HT-29 (cell line): Measurements from ENCODE around the gene NELFCD. TPM values are rescaled to one million over a fixed set of nuclear protein-coding genes. Genes with fewer than 3 reads are reported as not detected.
"Not testable (repeated sequence)": the region's sequence is repeated elsewhere in the genome, so short reads cannot be mapped to it uniquely, and the experiment has no call there.

Source experiments
- DNase-seq: peaks from one replicate; pipeline ENCODE4 v3.0.0-alpha.2; 2015; ENCODE audit warnings: low spot score
- total RNA-seq: library from RNA; depleted of rRNA; stranded (reverse); fragments of >200 nt; shearing (Covaris generic); gene quantifications from 2 replicates; pipeline ENCODE4 v1.2.3, GENCODE V29; 2014

Gene NELFCD
- total RNA-seq, 1 experiment from 2014 or later, result 117 TPM

GRCh38 chr20:58973866-58974265, 7.2 kb upstream of the NELFCD start:
- DNase-seq, result no peak

DNA sequence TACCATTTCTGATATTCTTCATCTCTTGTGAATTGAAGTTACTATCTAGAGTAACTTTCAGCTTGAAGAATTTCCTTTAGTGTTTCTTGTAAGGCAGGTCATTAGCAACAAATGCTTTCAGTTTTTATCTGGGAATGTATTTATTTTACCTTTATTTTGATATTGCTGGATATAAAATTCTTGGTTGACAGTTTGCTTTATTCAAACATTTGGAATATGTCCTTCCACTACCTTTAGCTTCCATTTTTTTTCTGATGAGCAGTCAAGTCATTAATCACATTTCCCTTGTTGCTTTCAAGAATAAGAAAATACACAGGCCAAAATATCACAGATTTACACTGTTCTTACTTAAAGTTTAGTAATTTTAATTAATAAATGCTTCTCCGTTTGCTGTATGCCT, 5.7 kb upstream of the NELFCD start:
- DNase-seq, result no peak

GRCh38 chr20:58976061-58976730, 4.9 kb upstream of the NELFCD start:
- DNase-seq, result no peak

- no peak for DNase-seq
Measured at GRCh38 chr20:58978351-58979190, 2.5 kb upstream of the NELFCD start.

DNA sequence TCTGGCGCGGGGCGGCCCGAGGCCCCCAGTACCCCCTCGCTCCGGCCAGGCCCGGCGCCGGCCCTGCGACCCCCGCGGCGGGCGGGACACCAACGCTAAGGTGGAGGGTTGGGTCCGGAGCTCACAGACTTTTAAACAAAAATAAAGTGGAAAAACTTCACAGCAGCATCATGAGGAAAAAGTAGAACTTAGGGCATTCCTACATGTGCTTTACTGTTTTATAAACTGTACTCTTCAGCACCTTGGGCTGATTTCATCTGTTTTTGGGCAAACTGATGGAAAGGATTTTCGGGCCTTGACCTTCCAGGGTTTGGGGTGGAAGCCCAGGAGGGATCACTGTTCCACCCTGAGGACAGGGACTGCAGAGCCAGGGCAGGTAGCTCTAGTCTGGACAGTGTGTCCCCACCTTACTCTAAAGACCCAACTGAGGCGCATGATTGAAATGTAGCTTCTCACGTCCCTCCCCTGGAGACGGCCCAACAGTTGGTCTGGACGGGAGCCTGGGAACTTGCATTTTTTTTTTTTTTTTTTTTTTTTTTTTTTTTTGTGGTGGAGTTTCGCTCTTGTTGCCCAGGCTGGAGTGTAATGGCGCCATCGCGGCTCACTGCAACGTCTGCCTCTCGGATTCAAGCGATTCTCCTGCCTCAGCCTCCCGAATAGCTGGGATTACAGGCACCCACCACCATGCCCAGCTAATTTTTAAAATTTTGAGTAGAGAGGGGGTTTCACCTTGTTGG, 740 bp downstream of the NELFCD start:
- peak; percentile 58 for DNase-seq

DNA sequence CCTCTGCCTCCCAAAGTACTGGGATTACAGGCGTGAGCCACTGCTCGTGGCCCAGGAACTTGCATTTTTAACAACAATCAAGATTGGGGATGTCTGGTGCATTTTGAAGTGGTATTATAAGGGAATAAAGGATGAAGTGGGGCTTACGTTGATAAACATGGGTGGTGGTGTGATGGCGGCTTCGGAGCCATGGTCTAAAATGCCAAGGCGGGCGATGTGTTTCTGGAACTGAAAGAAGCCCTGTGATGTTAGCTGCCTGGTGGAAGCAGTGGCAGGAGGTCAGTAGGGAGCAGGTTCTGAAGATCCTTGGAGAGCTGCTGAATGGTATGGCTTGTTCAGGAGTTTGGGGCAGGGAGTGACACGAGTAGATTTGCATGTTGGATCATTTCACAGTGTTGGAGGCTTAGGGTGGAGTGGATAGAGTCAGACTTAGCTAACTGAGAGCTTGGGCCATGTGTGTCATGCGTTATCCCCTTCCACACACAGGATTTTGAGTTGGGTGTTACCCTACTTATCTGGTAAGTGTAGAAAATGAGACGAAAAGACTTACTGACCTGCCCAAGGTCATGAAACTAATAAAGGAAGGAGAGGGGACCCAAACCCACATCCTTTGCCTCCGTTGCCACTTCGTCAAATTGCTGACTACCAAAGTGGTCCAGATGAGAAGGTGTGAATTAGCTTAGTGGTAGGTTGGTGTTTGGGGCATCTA, 1.5 kb downstream of the NELFCD start:
- DNase-seq, result no peak

- not testable (repeated sequence) for DNase-seq
Measured at GRCh38 chr20:58983115-58983468, 2.0 kb downstream of the NELFCD start.

- DNase-seq, result no peak
Measured at GRCh38 chr20:58984691-58985090, 3.6 kb downstream of the NELFCD start.

DNA sequence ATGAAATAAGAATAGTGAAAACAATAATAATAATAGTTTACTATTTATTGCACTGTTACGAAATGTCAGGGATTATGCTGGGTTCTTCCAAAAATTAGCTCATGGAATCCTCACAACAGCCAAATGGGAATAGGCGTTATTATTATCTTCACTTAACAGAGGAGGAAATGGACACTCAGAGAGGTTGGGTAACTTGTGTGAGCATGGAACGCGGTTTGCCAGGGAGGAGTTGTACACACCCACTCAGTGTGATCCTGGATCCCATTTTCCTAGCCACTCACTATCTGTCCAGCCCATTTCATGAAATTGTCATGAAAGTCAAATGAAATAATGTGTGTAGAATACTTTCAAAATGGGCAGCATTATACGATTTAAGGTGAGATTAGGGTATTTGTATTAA, 4.6 kb downstream of the NELFCD start:
- DNase-seq, result no peak

DNA sequence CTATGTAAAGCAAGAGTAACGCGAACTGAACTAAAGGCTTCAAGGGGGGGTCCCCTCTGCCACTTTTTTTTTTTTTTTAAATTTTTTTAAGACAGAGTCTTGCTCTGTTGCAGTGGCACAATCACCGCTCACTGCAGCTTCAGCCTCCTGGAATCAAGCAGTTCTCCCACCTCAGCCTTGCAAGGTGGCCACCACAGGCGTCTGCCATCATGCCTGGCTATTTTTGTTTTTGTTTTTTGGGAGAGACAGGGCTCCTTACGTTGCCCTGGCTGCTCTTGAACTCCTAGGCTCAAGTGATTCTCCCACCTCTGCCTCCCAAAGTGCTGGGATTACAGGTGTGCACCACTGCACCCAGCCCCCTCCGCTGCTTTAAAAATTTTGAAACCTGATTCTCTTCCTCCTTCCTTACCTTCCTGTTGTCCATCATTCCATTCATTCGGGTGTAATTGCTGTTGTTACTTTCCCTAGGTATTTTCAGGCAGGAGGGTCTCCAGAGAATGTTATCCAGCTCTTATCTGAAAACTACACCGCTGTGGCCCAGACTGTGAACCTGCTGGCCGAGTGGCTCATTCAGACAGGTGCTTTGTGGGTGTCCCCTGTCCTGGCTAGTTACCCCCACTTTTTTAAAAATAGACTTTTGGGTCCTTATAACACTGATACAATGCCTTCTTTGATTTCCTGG, 5.4 kb downstream of the NELFCD start:
- DNase-seq, result no peak

GRCh38 chr20:58986968-58987517, 6.0 kb downstream of the NELFCD start:
- no peak for DNase-seq

GRCh38 chr20:58987790-58988564, 6.9 kb downstream of the NELFCD start:
- DNase-seq, result no peak

DNA sequence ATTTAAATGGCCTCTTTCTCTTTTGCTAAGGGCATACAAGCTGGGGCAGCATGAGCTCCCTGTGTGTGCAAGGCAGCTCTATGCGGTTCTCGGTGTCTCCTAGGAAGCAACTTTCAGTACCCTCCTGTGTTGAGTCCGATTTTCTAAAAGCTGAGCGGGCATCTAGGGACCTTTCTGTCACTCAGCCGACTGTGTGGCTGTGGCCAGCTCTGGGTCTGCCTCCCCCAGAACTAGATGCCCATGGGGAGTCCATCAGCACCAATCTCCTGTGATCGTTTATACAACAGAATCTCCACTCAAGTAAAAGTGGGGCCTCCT, 7.5 kb downstream of the NELFCD start:
- DNase-seq, result no peak

- DNase-seq, result no peak
Measured at GRCh38 chr20:58989196-58989595, 8.1 kb downstream of the NELFCD start.

GRCh38 chr20:58990651-58991445, 9.8 kb downstream of the NELFCD start:
- DNase-seq, result no peak

- no peak for DNase-seq
Measured at GRCh38 chr20:58991715-58992114, 10.7 kb downstream of the NELFCD start.

DNA sequence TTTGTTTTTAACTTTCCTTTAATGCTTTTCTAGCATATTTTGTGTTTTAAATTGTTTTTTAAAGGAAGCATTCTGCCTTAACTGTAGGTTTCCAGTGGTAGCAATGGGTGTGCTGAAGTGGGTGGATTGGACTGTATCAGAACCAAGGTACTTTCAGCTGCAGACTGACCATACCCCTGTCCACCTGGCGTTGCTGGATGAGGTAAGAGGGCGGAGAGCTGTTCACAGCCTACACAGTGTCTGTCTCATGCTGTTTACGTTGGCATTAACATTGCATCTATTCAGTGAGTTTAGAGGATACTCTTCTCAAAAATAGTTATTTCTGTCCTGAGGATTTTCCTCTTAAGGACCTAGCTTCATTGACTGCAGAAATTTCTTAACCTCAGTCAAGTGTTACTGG, 11.9 kb downstream of the NELFCD start:
- DNase-seq, result no peak

DNA sequence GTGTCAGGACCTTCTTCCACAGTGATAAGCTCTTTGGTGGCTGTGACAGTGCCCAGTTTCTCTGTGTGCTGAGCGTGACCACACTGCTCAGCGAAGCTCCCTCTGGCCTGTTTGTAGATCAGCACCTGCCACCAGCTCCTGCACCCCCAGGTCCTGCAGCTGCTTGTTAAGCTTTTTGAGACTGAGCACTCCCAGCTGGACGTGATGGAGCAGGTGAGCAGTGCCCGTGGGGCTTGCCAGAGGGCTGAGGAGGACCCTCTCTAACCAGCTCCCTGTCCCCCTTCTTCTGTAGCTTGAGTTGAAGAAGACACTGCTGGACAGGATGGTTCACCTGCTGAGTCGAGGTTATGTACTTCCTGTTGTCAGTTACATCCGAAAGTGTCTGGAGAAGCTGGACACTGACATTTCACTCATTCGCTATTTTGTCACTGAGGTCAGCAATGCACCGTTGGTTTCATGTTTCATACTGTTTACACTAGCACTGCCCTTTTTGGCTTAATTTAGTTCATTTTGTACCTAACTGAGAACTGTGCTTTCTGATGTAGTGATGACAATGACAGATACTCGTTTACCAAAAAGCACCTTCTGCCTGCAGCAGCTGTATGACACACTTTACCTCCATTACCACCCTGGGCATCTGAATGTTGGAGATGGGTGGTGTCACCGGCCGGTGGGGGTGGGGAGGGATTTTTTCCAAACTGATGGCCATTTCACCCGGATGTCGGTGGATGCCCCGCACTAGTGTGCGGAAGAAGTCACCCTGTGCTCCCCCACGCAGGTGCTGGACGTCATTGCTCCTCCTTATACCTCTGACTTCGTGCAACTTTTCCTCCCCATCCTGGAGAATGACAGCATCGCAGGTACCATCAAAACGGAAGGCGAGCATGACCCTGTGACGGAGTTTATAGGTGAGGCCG, 12.5 kb downstream of the NELFCD start:
- DNase-seq, result no peak
